A549 (cell line): Measurements from ENCODE around the gene AUH. TPM values are rescaled to one million over a fixed set of nuclear protein-coding genes. Genes with fewer than 3 reads are reported as not detected.

Experiments
- ATAC-seq, 2 experiments: fragments of 200-7000 bp in 1 of 2; fragments of >200 bp in 1 of 2; cut with Nextera tagmentation in 1 of 2; cut with Tn5 transposase in 1 of 2; 3 replicates each; pipeline versions ENCODE4 v1.8.0 to v1.9.1; 2018 to 2020; ENCODE audit warnings: mild to moderate bottlenecking in 1 of 2, moderate library complexity in 1 of 2
- CTCF ChIA-PET: fragments of 300-600 bp; sonication (Branson Sonifier 250); formaldehyde crosslinking; extraction: SDS; loops from one replicate; lab custom pipeline; 2021; ENCODE audit warnings: antibody characterized with exemption, inconsistent platforms; lab: Yijun Ruan, JAX
- POLR2A ChIA-PET: fragments of 350-600 bp; formaldehyde crosslinking; extraction: SDS; loops from one replicate; lab custom pipeline; 2021; ENCODE audit warnings: antibody characterized with exemption, inconsistent platforms; lab: Yijun Ruan, JAX
- DNase-seq, 2 experiments: peaks; one replicate each; pipeline versions ENCODE4 v3.0.0 to v3.0.0-alpha.2; 2011 to 2016; ENCODE audit warnings: low read depth in 1 of 2, low spot score in 1 of 2
- FAIRE-seq: peaks from 2 replicates; lab custom pipeline; 2011; peaks lifted over from hg19 to GRCh38; lab: Jason Lieb, UNC
- H3K27ac ChIP-seq, 2 experiments: fragments of >200 bp; sonication (Bioruptor Twin); formaldehyde crosslinking; 3 replicates each; pipeline ENCODE4 v1.5.1; 2016 to 2017
- H3K4me1 ChIP-seq: fragments of >200 bp; sonication (Bioruptor Twin); formaldehyde crosslinking; 3 replicates; pipeline ENCODE4 v1.6.1; 2016
- H3K4me2 ChIP-seq: fragments of >200 bp; sonication (Bioruptor Twin); formaldehyde crosslinking; 3 replicates; pipeline ENCODE4 v1.6.1; 2016
- H3K4me3 ChIP-seq: fragments of >200 bp; sonication (Bioruptor Twin); formaldehyde crosslinking; 3 replicates; pipeline ENCODE4 v1.5.1; 2016
- H3K9me3 ChIP-seq: fragments of >200 bp; sonication (Bioruptor Twin); formaldehyde crosslinking; 3 replicates; pipeline ENCODE4 v1.6.1; 2016
- BHLHE40 ChIP-seq: IDR thresholded peaks from 2 replicates; pipeline ENCODE4 v1.6.1; 2012; ENCODE audit warnings: low read depth, low read length, inconsistent platforms
- CBX8 ChIP-seq: fragments of 200-600 bp; sonication (generic); IDR thresholded peaks from 2 replicates; pipeline ENCODE4 v1.6.1; 2016
- CHD4 ChIP-seq: fragments of 200-600 bp; sonication (generic); IDR thresholded peaks from 2 replicates; pipeline ENCODE4 v1.6.1; 2016; ENCODE audit warnings: antibody characterized with exemption, mild to moderate bottlenecking, borderline replicate concordance
- E2F6 ChIP-seq: IDR thresholded peaks from 2 replicates; pipeline ENCODE4 v1.6.1; 2012; ENCODE audit warnings: low read depth, borderline replicate concordance
- EHF ChIP-seq: fragments of 250-450 bp; sonication (Bioruptor Pico); IDR thresholded peaks from 2 replicates; pipeline ENCODE4 v1.5.0; 2020; ENCODE audit warnings: mild to moderate bottlenecking
- FOSL2 ChIP-seq, 2 experiments: fragments of 450-650 bp in 1 of 2; fragments of >200 bp in 1 of 2; sonication (Bioruptor Twin) in 1 of 2; formaldehyde crosslinking; IDR thresholded peaks; 2 replicates each; pipeline versions ENCODE4 v1.5.0 to v1.6.1; 2016 to 2020; ENCODE audit warnings: mild to moderate bottlenecking in 1 of 2, moderate library complexity in 1 of 2
- GATA3 ChIP-seq: IDR thresholded peaks from 2 replicates; pipeline ENCODE4 v1.6.1; 2012; ENCODE audit warnings: borderline replicate concordance
- HES2 ChIP-seq: fragments of >200 bp; sonication (Bioruptor Twin); formaldehyde crosslinking; IDR thresholded peaks from 2 replicates; pipeline ENCODE4 v1.6.1; 2016
- HEYL ChIP-seq: fragments of 250-450 bp; sonication (Bioruptor Pico); IDR thresholded peaks from 2 replicates; pipeline ENCODE4 v1.8.0; 2021; ENCODE audit warnings: mild to moderate bottlenecking, moderate library complexity
- HOXB13 ChIP-seq: fragments of 250-450 bp; sonication (Bioruptor Pico); IDR thresholded peaks from 2 replicates; pipeline ENCODE4 v1.5.0; 2020; ENCODE audit warnings: low read depth, mild to moderate bottlenecking, moderate library complexity
- JUNB ChIP-seq: fragments of >200 bp; sonication (Bioruptor Twin); formaldehyde crosslinking; IDR thresholded peaks from 2 replicates; pipeline ENCODE4 v1.6.1; 2016
- MAFK ChIP-seq: fragments of 450-650 bp; IDR thresholded peaks from 2 replicates; pipeline ENCODE4 v1.6.1; 2014; ENCODE audit not compliant: partially characterized antibody
- NFE2L2 ChIP-seq: fragments of 150-350 bp; conservative IDR thresholded peaks from 2 replicates; pipeline ENCODE4 v1.6.1; 2014; ENCODE audit warnings: low read length
- NPAS2 ChIP-seq: fragments of 250-450 bp; sonication (Bioruptor Pico); IDR thresholded peaks from 2 replicates; pipeline ENCODE4 v1.8.0; 2022; ENCODE audit warnings: mild to moderate bottlenecking, moderate library complexity, borderline replicate concordance
- NR3C1 ChIP-seq: fragments of >200 bp; sonication (Bioruptor Twin); formaldehyde crosslinking; IDR thresholded peaks from 3 replicates; pipeline ENCODE4 v1.6.1; 2017
- POLR2AphosphoS2 ChIP-seq: conservative IDR thresholded peaks from 2 replicates; pipeline ENCODE4 v1.6.1; 2012; ENCODE audit warnings: low read length, improper control_type of control experiment, inconsistent platforms
- RARB ChIP-seq: fragments of 250-450 bp; sonication (Bioruptor Pico); IDR thresholded peaks from 2 replicates; pipeline ENCODE4 v1.8.0; 2021; ENCODE audit warnings: mild to moderate bottlenecking, moderate library complexity
- RCOR1 ChIP-seq: fragments of 150-350 bp; IDR thresholded peaks from 2 replicates; pipeline ENCODE4 v1.6.1; 2014; ENCODE audit warnings: antibody characterized with exemption, low read length, low read depth
- RFX5 ChIP-seq: fragments of 450-650 bp; IDR thresholded peaks from 2 replicates; pipeline ENCODE4 v1.7.1; 2014; ENCODE audit warnings: antibody characterized with exemption, mild to moderate bottlenecking, moderate library complexity
- SMC3 ChIP-seq: fragments of >200 bp; sonication (Bioruptor Twin); formaldehyde crosslinking; IDR thresholded peaks from 3 replicates; pipeline ENCODE4 v1.6.1; 2018; ENCODE audit warnings: inconsistent platforms
- ZC3H11A ChIP-seq: fragments of 450-650 bp; IDR thresholded peaks from 2 replicates; pipeline ENCODE4 v1.6.1; 2014; ENCODE audit warnings: antibody characterized with exemption, mild to moderate bottlenecking
- ZFP36 ChIP-seq: fragments of 450-650 bp; IDR thresholded peaks from 2 replicates; pipeline ENCODE4 v1.6.1; 2014; ENCODE audit warnings: borderline replicate concordance; ENCODE audit not compliant: partially characterized antibody
- ZNF302 ChIP-seq: fragments of 250-450 bp; sonication (Bioruptor Pico); IDR thresholded peaks from 2 replicates; pipeline ENCODE4 v1.9.0; 2021; ENCODE audit warnings: inconsistent platforms, mild to moderate bottlenecking, moderate library complexity
- ZSCAN20 ChIP-seq: fragments of 250-450 bp; sonication (Bioruptor Pico); IDR thresholded peaks from 2 replicates; pipeline ENCODE4 v1.8.0; 2022; ENCODE audit warnings: mild to moderate bottlenecking, moderate library complexity
- WGBS: methylation state at CpG from one replicate; pipeline ENCODE4 v1.1.6; 2017; ENCODE audit errors: missing lambda C conversion rate; 5-methylcytosine and 5-hydroxymethylcytosine counted together
- polyA plus RNA-seq, 4 experiments: library from polyadenylated mRNA; depleted of rRNA in 3 of 4; stranded (reverse); fragments of >200 nt; fragmentation: RNase III in 1 of 4; extraction: RNeasy Plus Mini Kit Qiagen cat#74134 plus additional on column Dnase treatment in 1 of 4; gene quantifications; 2 replicates in 3 of 4; 3 replicates in 1 of 4; pipeline ENCODE4 v1.2.3, GENCODE V29; 2011 to 2017
- TF ChIP-seq, protein P1 (sequence below): fragments of 200-600 bp; sonication (generic); IDR thresholded peaks from 2 replicates; pipeline ENCODE4 v1.6.1; 2016; ENCODE audit warnings: antibody characterized with exemption, mild to moderate bottlenecking, moderate library complexity
- TF ChIP-seq, protein P2 (sequence below): fragments of >200 bp; sonication (Bioruptor Twin); formaldehyde crosslinking; IDR thresholded peaks from 3 replicates; pipeline ENCODE4 v1.5.1; 2016

The AUH gene
- polyA plus RNA-seq, 2 of the 4 experiments (the other 2 are of a cell fraction) = 11.1 to 15.9 TPM

DNA sequence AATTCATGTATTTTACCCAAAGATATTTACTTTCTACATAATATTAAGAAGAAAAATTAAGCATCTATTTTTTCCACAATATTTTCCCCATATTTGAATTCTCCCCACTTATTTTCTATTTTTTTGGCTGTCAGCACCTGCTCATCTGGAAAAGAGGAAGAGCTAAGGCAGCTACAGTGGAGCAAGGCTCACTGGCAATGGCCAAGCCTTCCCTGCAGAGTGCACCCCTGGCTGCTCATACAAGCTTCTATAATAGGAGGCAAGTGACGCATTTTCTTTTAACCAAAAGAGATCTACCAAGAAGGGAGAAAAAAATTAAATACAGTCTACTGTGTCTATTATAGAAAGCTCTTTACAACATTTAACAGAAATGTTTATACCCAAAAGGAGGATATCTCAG is 72.5 kb downstream of the AUH start:
- ATAC-seq (no peak), DNase-seq (no peak), FAIRE-seq (no peak)
- 100% methylated on average over 1 of the region's 1 CpG for WGBS
- peaks cover 9% of the 10 kb centered on the region; the same call in 2 of the 3 replicates for H3K4me1 ChIP-seq
- ChIA-PET POLR2A (no interaction called here), CTCF (interaction anchor here (1.1 to 1.4 kb wide), 3 partner anchors 12 to 374 kb away, joined by 3 to 4 read pairs (median 3); no protein-coding TSS in a partner anchor)
- no peaks in the 10 kb centered on the region for H3K9me3 ChIP-seq
- H3K27ac ChIP-seq = no peak overlapping the region
- no peak overlapping the region for H3K4me3 ChIP-seq
- no peak overlapping the region for H3K4me2 ChIP-seq
- TF ChIP-seq NR3C1 = no peak
- no peak for TF ChIP-seq HEYL
- TF ChIP-seq, protein P1, sequence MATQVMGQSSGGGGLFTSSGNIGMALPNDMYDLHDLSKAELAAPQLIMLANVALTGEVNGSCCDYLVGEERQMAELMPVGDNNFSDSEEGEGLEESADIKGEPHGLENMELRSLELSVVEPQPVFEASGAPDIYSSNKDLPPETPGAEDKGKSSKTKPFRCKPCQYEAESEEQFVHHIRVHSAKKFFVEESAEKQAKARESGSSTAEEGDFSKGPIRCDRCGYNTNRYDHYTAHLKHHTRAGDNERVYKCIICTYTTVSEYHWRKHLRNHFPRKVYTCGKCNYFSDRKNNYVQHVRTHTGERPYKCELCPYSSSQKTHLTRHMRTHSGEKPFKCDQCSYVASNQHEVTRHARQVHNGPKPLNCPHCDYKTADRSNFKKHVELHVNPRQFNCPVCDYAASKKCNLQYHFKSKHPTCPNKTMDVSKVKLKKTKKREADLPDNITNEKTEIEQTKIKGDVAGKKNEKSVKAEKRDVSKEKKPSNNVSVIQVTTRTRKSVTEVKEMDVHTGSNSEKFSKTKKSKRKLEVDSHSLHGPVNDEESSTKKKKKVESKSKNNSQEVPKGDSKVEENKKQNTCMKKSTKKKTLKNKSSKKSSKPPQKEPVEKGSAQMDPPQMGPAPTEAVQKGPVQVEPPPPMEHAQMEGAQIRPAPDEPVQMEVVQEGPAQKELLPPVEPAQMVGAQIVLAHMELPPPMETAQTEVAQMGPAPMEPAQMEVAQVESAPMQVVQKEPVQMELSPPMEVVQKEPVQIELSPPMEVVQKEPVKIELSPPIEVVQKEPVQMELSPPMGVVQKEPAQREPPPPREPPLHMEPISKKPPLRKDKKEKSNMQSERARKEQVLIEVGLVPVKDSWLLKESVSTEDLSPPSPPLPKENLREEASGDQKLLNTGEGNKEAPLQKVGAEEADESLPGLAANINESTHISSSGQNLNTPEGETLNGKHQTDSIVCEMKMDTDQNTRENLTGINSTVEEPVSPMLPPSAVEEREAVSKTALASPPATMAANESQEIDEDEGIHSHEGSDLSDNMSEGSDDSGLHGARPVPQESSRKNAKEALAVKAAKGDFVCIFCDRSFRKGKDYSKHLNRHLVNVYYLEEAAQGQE = no peak
- TF ChIP-seq NPAS2 (CRISPR knock-in tag) = no peak
- no peak for TF ChIP-seq E2F6
- no peak for TF ChIP-seq ZNF302
- TF ChIP-seq GATA3 = no peak
- no peak for TF ChIP-seq POLR2AphosphoS2
- TF ChIP-seq MAFK = no peak
- TF ChIP-seq SMC3 = no peak
- TF ChIP-seq HOXB13 (CRISPR knock-in tag) = no peak
- no peak for TF ChIP-seq CHD4
- no peak for TF ChIP-seq HES2
- TF ChIP-seq ZSCAN20 (CRISPR knock-in tag) = no peak
- TF ChIP-seq ZFP36 = no peak

- Histone ChIP-seq H3K4me2 (peak overlapping the region; percentile 36; the same call in 1 of the 3 replicates), H3K4me1 (peaks cover 20% of the 10 kb centered on the region), H3K9me3 (no peaks in the 10 kb centered on the region), H3K4me3 (no peak overlapping the region), H3K27ac (no peak overlapping the region)
- 34% methylated on average over 6 of the region's 6 CpGs for WGBS
- ChIA-PET POLR2A (no interaction called here), CTCF (interaction anchor here (0.7 kb wide), 1 partner anchor 245 kb away, joined by 3 read pairs; no protein-coding TSS in a partner anchor)
- ATAC-seq = no peak
- FAIRE-seq = no peak
- no peak for DNase-seq
- TF ChIP-seq ZNF302 = no peak
- no peak for TF ChIP-seq ZC3H11A
- TF ChIP-seq BHLHE40 = no peak
- TF ChIP-seq RFX5 = no peak
- TF ChIP-seq POLR2AphosphoS2 = no peak
- no peak for TF ChIP-seq MAFK
- TF ChIP-seq HES2 = no peak
- no peak for TF ChIP-seq NFE2L2
- no peak for TF ChIP-seq EHF (CRISPR knock-in tag)
- TF ChIP-seq RARB (CRISPR knock-in tag) = no peak
- no peak for TF ChIP-seq JUNB
- no peak for TF ChIP-seq FOSL2 (IDR thresholded peaks at IDR 0.05)
- TF ChIP-seq FOSL2 (CRISPR knock-in tag; IDR thresholded peaks at IDR 0.05) = no peak
- TF ChIP-seq RCOR1 = no peak
- TF ChIP-seq, protein P2, sequence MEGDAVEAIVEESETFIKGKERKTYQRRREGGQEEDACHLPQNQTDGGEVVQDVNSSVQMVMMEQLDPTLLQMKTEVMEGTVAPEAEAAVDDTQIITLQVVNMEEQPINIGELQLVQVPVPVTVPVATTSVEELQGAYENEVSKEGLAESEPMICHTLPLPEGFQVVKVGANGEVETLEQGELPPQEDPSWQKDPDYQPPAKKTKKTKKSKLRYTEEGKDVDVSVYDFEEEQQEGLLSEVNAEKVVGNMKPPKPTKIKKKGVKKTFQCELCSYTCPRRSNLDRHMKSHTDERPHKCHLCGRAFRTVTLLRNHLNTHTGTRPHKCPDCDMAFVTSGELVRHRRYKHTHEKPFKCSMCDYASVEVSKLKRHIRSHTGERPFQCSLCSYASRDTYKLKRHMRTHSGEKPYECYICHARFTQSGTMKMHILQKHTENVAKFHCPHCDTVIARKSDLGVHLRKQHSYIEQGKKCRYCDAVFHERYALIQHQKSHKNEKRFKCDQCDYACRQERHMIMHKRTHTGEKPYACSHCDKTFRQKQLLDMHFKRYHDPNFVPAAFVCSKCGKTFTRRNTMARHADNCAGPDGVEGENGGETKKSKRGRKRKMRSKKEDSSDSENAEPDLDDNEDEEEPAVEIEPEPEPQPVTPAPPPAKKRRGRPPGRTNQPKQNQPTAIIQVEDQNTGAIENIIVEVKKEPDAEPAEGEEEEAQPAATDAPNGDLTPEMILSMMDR = no peak
- TF ChIP-seq CBX8 = no peak
These were observed 75.9 kb downstream of the AUH start for GRCh38 chr9:91285729-91286353.
